ENCODE results near the gene KCNIP3.

Gene KCNIP3

GRCh38 chr2:95366514-95366913, 69.4 kb downstream of the KCNIP3 start:
- Histone ChIP-seq H3K18ac (ENCODE audit: low read length) (no peak overlapping the region), H2BK12ac (ENCODE audit: low read length) (no peak overlapping the region), H3K14ac (ENCODE audit: low read length) (no peak overlapping the region), H2BK5ac (ENCODE audit: low read length) (no peak overlapping the region), H2BK15ac (ENCODE audit: low read length) (no peak overlapping the region), H4K8ac (ENCODE audit: low read depth, low read length) (no peak overlapping the region), H2AK5ac (ENCODE audit: low read depth, low read length) (no peak overlapping the region), H2BK120ac (ENCODE audit: low read depth, low read length) (no peak overlapping the region), H2AFZ (ENCODE audit: low read length) (no peak overlapping the region), H3K36me3 (replicated peaks in 1 of 2; ENCODE audit: control insufficient read depth in 2 of 2, insufficient read depth in 2 of 2, low read length in 2 of 2) (no peaks in the 10 kb centered on the region), H3K9me3 (replicated peaks in 1 of 2; ENCODE audit: control insufficient read depth in 2 of 2, insufficient read depth in 1 of 2, low read depth in 1 of 2, low read length in 2 of 2) (no peaks in the 10 kb centered on the region), H4K91ac (ENCODE audit: low read depth, low read length, poor library complexity) (no peak overlapping the region), H3K4me3 (ENCODE audit: low read length in 2 of 2) (no peak overlapping the region), H3K27ac (replicated peaks; ENCODE audit: low read length) (no peak overlapping the region), H3K9ac (ENCODE audit: low read depth, low read length, poor library complexity) (no peak overlapping the region), H3K4me1 (ENCODE audit: control insufficient read depth in 2 of 2, insufficient read depth in 1 of 2, low read depth in 1 of 2, low read length in 2 of 2) (no peaks in the 10 kb centered on the region), H3K23ac (ENCODE audit: low read depth, low read length, poor library complexity) (no peak overlapping the region), H3K4me2 (ENCODE audit: insufficient read depth, low read length, poor library complexity, severe bottlenecking) (no peak overlapping the region), H3K79me1 (ENCODE audit: low read depth, low read length) (no peaks in the 10 kb centered on the region), H3K27me3 (ENCODE audit: control insufficient read depth in 3 of 3, insufficient read depth in 3 of 3, low read depth in 1 of 3, low read length in 3 of 3) (peaks cover 0 to 3% (median 0%) of the 10 kb centered on the region in 3 experiments), H3K4ac (ENCODE audit: low read length) (no peak overlapping the region)
- no peak for DNase-seq (ENCODE audit: low spot score)
- no CpG with 5 or more reads among the region's 6 CpGs for WGBS, 2 donors (ENCODE audit: extremely low coverage in 2 of 2, insufficient read length in 2 of 2, insufficient replicate concordance in 1 of 2)

- no peak for DNase-seq (ENCODE audit: low spot score)
- no peak overlapping the region for H3K4ac ChIP-seq (ENCODE audit: low read length)
Observed at GRCh38 chr2:95372216-95372829, 75.2 kb downstream of the KCNIP3 start.

GRCh38 chr2:95372845-95373244, 75.7 kb downstream of the KCNIP3 start:
- no peak overlapping the region for H3K14ac ChIP-seq (ENCODE audit: low read length)
- H4K91ac ChIP-seq (ENCODE audit: low read depth, low read length, poor library complexity) = no peak overlapping the region
- H3K79me1 ChIP-seq (ENCODE audit: low read depth, low read length) = no peaks in the 10 kb centered on the region
- H3K27ac ChIP-seq (replicated peaks; ENCODE audit: low read length) = no peak overlapping the region
- H3K18ac ChIP-seq (ENCODE audit: low read length) = peak overlapping the region; percentile 53
- DNase-seq (ENCODE audit: low spot score) = no peak
- no CpG with 5 or more reads among the region's 8 CpGs for WGBS, 2 donors (ENCODE audit: extremely low coverage in 2 of 2, insufficient read length in 2 of 2, insufficient replicate concordance in 1 of 2)
- no peak overlapping the region for H3K9ac ChIP-seq (ENCODE audit: low read depth, low read length, poor library complexity)
- H2BK120ac ChIP-seq (ENCODE audit: low read depth, low read length) = no peak overlapping the region
- H2AK5ac ChIP-seq (ENCODE audit: low read depth, low read length) = peak overlapping the region; percentile 14
- no peak overlapping the region for H3K4ac ChIP-seq (ENCODE audit: low read length)
- no peak overlapping the region for H3K4me3 ChIP-seq (ENCODE audit: low read length in 2 of 2)
- H3K23ac ChIP-seq (ENCODE audit: low read depth, low read length, poor library complexity) = peak overlapping the region; percentile 34
- no peak overlapping the region for H2BK12ac ChIP-seq (ENCODE audit: low read length)
- H2BK15ac ChIP-seq (ENCODE audit: low read length) = no peak overlapping the region
- no peak overlapping the region for H2BK5ac ChIP-seq (ENCODE audit: low read length)
- no peak overlapping the region for H4K8ac ChIP-seq (ENCODE audit: low read depth, low read length)
- H3K27me3 ChIP-seq (ENCODE audit: control insufficient read depth in 3 of 3, insufficient read depth in 3 of 3, low read depth in 1 of 3, low read length in 3 of 3) = peaks cover 0 to 3% (median 0%) of the 10 kb centered on the region in 3 experiments
- no peaks in the 10 kb centered on the region for H3K4me1 ChIP-seq (ENCODE audit: control insufficient read depth in 2 of 2, insufficient read depth in 1 of 2, low read depth in 1 of 2, low read length in 2 of 2)
- H2AFZ ChIP-seq (ENCODE audit: low read length) = no peak overlapping the region
- no peak overlapping the region for H3K4me2 ChIP-seq (ENCODE audit: insufficient read depth, low read length, poor library complexity, severe bottlenecking)
- H3K36me3 ChIP-seq (replicated peaks in 1 of 2; ENCODE audit: control insufficient read depth in 2 of 2, insufficient read depth in 2 of 2, low read length in 2 of 2) = no peaks in the 10 kb centered on the region
- no peaks in the 10 kb centered on the region for H3K9me3 ChIP-seq (replicated peaks in 1 of 2; ENCODE audit: control insufficient read depth in 2 of 2, insufficient read depth in 1 of 2, low read depth in 1 of 2, low read length in 2 of 2)

More at GRCh38 chr2:95372216-95372829, 75.2 kb downstream of the KCNIP3 start:
- Histone ChIP-seq H3K4me2 (ENCODE audit: insufficient read depth, low read length, poor library complexity, severe bottlenecking) (no peak overlapping the region), H3K18ac (ENCODE audit: low read length) (no peak overlapping the region), H3K27me3 (ENCODE audit: control insufficient read depth in 3 of 3, insufficient read depth in 3 of 3, low read depth in 1 of 3, low read length in 3 of 3) (peaks cover 0 to 3% (median 0%) of the 10 kb centered on the region in 3 experiments), H3K14ac (ENCODE audit: low read length) (peak overlapping the region; percentile 78), H3K9ac (ENCODE audit: low read depth, low read length, poor library complexity) (no peak overlapping the region), H2BK15ac (ENCODE audit: low read length) (no peak overlapping the region), H2AK5ac (ENCODE audit: low read depth, low read length) (no peak overlapping the region), H3K4me3 (ENCODE audit: low read length in 2 of 2) (no peak overlapping the region), H3K36me3 (replicated peaks in 1 of 2; ENCODE audit: control insufficient read depth in 2 of 2, insufficient read depth in 2 of 2, low read length in 2 of 2) (no peaks in the 10 kb centered on the region), H2AFZ (ENCODE audit: low read length) (no peak overlapping the region), H2BK12ac (ENCODE audit: low read length) (no peak overlapping the region), H3K4me1 (ENCODE audit: control insufficient read depth in 2 of 2, insufficient read depth in 1 of 2, low read depth in 1 of 2, low read length in 2 of 2) (no peaks in the 10 kb centered on the region), H3K23ac (ENCODE audit: low read depth, low read length, poor library complexity) (no peak overlapping the region), H3K27ac (replicated peaks; ENCODE audit: low read length) (no peak overlapping the region), H4K91ac (ENCODE audit: low read depth, low read length, poor library complexity) (no peak overlapping the region), H3K9me3 (replicated peaks in 1 of 2; ENCODE audit: control insufficient read depth in 2 of 2, insufficient read depth in 1 of 2, low read depth in 1 of 2, low read length in 2 of 2) (no peaks in the 10 kb centered on the region), H2BK120ac (ENCODE audit: low read depth, low read length) (no peak overlapping the region), H4K8ac (ENCODE audit: low read depth, low read length) (no peak overlapping the region), H2BK5ac (ENCODE audit: low read length) (no peak overlapping the region), H3K79me1 (ENCODE audit: low read depth, low read length) (no peaks in the 10 kb centered on the region)
- no CpG with 5 or more reads among the region's 8 CpGs for whole genome bisulfite sequencing, 2 donors (ENCODE audit: extremely low coverage in 2 of 2, insufficient read length in 2 of 2, insufficient replicate concordance in 1 of 2)

GRCh38 chr2:95374029-95374428, 76.9 kb downstream of the KCNIP3 start:
- no peak overlapping the region for H2BK15ac ChIP-seq (ENCODE audit: low read length)
- WGBS, 2 donors (ENCODE audit: extremely low coverage in 2 of 2, insufficient read length in 2 of 2, insufficient replicate concordance in 1 of 2) = no CpG with 5 or more reads among the region's 6 CpGs
- no peaks in the 10 kb centered on the region for H3K4me1 ChIP-seq (ENCODE audit: control insufficient read depth in 2 of 2, insufficient read depth in 1 of 2, low read depth in 1 of 2, low read length in 2 of 2)
- no peaks in the 10 kb centered on the region for H3K36me3 ChIP-seq (replicated peaks in 1 of 2; ENCODE audit: control insufficient read depth in 2 of 2, insufficient read depth in 2 of 2, low read length in 2 of 2)
- H3K4me3 ChIP-seq (ENCODE audit: low read length in 2 of 2) = no peak overlapping the region
- no peak overlapping the region for H3K27ac ChIP-seq (replicated peaks; ENCODE audit: low read length)
- DNase-seq (ENCODE audit: low spot score) = no peak
- H3K23ac ChIP-seq (ENCODE audit: low read depth, low read length, poor library complexity) = peak overlapping the region; percentile 80
- peak overlapping the region; percentile 26 for H2BK5ac ChIP-seq (ENCODE audit: low read length)
- no peak overlapping the region for H4K91ac ChIP-seq (ENCODE audit: low read depth, low read length, poor library complexity)
- H3K27me3 ChIP-seq (ENCODE audit: control insufficient read depth in 3 of 3, insufficient read depth in 3 of 3, low read depth in 1 of 3, low read length in 3 of 3) = peaks cover 0 to 5% (median 0%) of the 10 kb centered on the region in 3 experiments
- H3K18ac ChIP-seq (ENCODE audit: low read length) = peak overlapping the region; percentile 28
- no peak overlapping the region for H4K8ac ChIP-seq (ENCODE audit: low read depth, low read length)
- H2AFZ ChIP-seq (ENCODE audit: low read length) = no peak overlapping the region
- peak overlapping the region; percentile 8 for H3K4ac ChIP-seq (ENCODE audit: low read length)
- no peak overlapping the region for H2BK12ac ChIP-seq (ENCODE audit: low read length)
- no peak overlapping the region for H2BK120ac ChIP-seq (ENCODE audit: low read depth, low read length)
- H3K9ac ChIP-seq (ENCODE audit: low read depth, low read length, poor library complexity) = peak overlapping the region; percentile 21
- H3K9me3 ChIP-seq (replicated peaks in 1 of 2; ENCODE audit: control insufficient read depth in 2 of 2, insufficient read depth in 1 of 2, low read depth in 1 of 2, low read length in 2 of 2) = no peaks in the 10 kb centered on the region
- H3K14ac ChIP-seq (ENCODE audit: low read length) = peak overlapping the region; percentile 84
- H3K79me1 ChIP-seq (ENCODE audit: low read depth, low read length) = no peaks in the 10 kb centered on the region
- peak overlapping the region; percentile 42 for H2AK5ac ChIP-seq (ENCODE audit: low read depth, low read length)
- no peak overlapping the region for H3K4me2 ChIP-seq (ENCODE audit: insufficient read depth, low read length, poor library complexity, severe bottlenecking)

All from neuronal stem cell (in vitro differentiated cells).